Peyer's patch (tissue), 4 donors: Measurements from ENCODE around the gene ANTXRL.

Experiments used
- POLR2A ChIP-seq, 2 donors: fragments of 450-650 bp; IDR thresholded peaks; one replicate each; pipeline ENCODE4 v1.5.1; 2017; ENCODE audit warnings: antibody characterized with exemption in 2 of 2, mild to moderate bottlenecking in 2 of 2, moderate library complexity in 2 of 2
- TF ChIP-seq, protein P1 (sequence below), 6 experiments: fragments of 450-650 bp in 4 of 6; fragments of 200-600 bp in 2 of 6; sonication (generic) in 1 of 6; IDR thresholded peaks; one replicate each; pipeline ENCODE4 v1.5.1; 2017 to 2019; ENCODE audit warnings: antibody characterized with exemption in 6 of 6, mild to moderate bottlenecking in 3 of 6, moderate library complexity in 1 of 6

DNA sequence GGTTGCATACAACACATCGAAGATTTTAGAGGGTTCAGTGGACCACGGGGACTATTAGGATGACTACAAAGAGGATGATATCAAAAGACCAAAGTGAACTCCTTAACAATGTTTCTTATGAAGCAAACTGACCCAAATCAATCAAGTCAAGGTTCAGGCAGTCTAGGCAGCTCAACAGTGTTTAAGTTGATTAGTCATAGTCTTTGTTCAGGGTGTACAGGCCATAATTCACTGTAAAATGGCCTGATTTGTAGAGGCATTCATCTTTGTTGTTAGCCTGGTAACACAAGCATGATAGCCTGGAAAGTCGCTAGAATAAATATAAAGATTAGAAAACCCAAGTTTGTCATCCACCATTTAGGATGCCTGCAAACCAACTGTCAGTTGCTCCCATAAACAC, 32.6 kb downstream of the ANTXRL start:
- no peak for TF ChIP-seq POLR2A (IDR thresholded peaks at IDR 0.05)
- TF ChIP-seq, protein P1, sequence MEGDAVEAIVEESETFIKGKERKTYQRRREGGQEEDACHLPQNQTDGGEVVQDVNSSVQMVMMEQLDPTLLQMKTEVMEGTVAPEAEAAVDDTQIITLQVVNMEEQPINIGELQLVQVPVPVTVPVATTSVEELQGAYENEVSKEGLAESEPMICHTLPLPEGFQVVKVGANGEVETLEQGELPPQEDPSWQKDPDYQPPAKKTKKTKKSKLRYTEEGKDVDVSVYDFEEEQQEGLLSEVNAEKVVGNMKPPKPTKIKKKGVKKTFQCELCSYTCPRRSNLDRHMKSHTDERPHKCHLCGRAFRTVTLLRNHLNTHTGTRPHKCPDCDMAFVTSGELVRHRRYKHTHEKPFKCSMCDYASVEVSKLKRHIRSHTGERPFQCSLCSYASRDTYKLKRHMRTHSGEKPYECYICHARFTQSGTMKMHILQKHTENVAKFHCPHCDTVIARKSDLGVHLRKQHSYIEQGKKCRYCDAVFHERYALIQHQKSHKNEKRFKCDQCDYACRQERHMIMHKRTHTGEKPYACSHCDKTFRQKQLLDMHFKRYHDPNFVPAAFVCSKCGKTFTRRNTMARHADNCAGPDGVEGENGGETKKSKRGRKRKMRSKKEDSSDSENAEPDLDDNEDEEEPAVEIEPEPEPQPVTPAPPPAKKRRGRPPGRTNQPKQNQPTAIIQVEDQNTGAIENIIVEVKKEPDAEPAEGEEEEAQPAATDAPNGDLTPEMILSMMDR (IDR thresholded peaks at IDR 0.05), result no peak
